GM18508 (cell line): Measurements from ENCODE around the gene SYT3.

Experiments
- ATAC-seq: cut with Tn5 transposase; IDR thresholded peaks from one replicate; pipeline ENCODE4 v1.9.1; 2021; ENCODE audit warnings: moderate number of reproducible peaks; ENCODE audit not compliant: insufficient read depth, unreplicated experiment

The SYT3 gene

DNA sequence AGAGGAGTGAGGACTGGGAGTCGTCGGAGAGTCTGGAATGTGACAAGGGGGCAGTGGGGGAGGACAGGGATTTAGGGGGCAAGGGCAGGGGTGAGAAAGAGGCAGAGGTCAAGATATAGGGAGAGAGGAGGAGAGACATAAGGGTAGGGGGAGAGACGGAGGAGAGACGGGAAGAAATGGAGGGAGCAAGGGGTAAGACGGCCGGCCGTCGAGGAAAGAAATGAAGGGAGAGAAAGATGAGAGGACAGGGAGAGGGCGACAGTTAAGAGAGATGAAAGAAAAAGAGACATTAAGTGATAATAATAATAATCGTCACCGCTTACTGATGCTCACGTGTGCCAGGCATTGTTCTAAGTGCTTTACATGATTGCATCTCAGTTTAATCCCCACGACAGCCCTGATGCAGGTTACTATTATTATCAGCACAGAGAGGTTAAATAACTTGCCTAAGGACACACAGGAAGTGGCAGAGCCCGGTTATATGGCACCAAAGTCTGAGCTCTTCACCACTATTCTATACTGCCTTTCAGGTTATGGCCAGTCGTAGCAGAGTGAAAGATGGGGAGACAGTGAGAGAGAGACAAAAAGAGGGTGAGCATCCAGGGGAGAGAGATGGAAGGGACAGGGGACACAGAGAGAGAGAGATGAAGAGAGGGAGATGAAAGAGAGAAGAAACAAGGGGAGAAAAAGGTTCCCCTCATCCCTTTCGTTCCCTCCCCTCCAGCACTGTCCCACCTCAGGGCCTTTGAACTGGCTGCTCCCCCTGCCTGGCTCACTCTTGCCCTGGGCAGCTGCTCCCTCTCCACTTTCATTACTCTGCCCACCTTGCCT, 23.2 kb upstream of the SYT3 start:
- ATAC-seq = no peak

DNA sequence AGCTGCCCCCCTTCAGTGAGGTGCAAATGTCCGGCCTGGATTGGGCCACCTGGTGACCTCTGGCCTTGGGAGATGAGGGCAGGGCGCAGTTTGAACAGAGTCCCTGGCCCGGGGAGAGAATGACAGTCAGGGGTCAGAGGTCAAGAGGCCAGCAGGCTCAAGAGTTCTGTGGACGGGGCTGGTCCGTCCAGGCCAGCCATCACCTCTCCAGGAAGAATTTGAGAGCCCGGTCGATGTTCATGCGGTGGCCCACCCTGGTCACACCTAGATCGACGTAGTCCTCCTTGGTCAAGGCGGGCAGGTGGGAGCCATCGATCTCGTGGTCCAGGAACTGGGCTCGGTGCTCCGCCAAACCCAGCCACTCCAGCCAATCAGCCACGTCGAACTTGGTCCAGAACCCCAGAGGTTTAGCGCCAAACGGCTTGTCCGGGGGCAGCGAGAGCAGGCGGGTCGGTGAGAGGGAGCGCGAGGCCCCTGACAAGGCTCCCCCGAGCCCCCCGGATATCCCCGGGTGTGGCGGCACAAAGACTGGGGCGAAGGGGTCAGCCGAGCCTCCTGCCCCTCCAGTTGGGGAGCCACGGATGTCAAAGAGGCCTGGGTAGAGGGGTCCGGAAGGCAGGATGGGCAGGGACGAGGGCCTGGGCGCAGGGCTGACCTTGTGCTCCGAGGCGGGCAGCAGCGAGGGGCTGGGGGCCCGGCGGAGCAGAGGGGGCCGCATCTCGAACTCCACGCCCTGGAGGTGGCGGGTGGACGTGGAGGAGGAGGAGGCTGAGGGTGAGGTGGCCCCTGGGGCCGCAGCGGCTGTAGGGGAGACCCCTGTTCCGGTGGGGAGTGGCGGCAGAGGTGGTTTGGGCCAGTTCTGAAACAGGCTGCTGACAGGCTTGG, 22.3 kb upstream of the SYT3 start:
- no peak for ATAC-seq

DNA sequence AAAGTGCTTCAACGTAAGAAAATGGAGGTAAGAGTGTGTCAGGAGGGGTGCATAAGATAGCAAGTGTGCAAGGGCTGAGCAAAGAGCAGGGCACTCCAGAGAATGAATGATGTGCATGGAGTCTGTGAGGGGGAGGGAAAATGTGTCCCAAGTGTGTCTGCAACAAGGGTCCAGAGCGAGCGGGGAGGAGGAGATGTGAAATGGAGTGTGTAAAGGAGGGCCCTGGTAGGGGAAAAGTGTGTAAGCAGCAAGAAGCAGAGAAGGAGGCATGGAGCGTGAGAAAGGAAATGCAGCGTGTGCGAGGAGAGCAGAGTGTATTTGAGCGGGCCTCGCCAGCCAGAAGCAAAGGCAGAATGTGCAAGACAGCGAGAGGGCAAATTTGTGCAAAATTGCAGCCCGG, 21.3 kb upstream of the SYT3 start:
- no peak for ATAC-seq

DNA sequence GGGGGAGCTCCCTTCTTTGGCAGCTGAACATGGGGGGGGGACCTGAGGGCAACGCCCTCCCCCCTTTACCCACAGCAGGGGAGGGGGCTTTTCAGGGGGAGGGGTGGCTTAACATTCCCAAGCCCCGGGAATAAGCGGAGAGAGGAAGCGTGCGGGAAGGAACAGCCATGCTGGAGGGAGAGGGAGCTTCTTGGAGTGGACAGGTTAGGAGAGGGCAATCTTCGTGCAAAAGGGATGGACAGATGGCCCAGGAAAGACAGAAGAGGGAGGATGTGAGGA, 20.3 kb upstream of the SYT3 start:
- no peak for ATAC-seq

DNA sequence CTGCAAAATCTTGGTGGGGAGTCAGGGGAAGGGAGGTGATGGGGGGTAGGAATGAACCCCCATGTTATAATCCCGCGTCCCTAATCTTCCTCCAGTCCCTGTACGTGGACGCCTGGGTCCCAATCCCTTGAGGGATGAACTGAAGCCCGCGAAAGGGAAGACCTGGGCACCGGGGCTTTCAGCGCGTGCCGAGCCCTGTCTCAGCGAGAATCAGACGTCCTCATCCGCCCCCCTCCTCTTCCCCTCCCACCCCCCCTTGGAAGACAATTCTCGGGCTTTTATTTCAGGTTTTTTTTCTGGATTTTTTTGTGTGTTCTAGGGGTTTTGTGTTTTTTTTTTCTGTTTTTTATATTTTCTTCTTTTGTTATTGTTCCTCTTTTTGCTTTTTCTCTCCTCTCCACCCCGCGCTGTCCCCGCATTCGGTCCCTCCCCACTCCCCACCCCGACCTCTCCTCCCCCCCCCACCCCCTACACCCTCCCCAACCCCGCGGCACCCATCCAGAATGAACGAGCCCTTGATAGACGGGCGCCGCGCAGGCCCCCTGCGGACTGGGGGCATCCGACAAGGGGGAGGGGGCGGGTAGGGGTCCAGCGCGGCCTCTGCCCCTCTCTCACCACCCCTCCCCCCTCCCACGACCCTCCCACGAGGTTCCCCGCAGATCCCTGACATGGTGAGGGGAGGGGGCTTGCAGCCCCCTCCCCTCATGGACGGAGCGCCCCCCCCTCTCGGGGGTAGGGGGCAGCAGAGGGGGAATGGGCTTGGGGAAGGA, 19.8 kb upstream of the SYT3 start:
- ATAC-seq = no peak

DNA sequence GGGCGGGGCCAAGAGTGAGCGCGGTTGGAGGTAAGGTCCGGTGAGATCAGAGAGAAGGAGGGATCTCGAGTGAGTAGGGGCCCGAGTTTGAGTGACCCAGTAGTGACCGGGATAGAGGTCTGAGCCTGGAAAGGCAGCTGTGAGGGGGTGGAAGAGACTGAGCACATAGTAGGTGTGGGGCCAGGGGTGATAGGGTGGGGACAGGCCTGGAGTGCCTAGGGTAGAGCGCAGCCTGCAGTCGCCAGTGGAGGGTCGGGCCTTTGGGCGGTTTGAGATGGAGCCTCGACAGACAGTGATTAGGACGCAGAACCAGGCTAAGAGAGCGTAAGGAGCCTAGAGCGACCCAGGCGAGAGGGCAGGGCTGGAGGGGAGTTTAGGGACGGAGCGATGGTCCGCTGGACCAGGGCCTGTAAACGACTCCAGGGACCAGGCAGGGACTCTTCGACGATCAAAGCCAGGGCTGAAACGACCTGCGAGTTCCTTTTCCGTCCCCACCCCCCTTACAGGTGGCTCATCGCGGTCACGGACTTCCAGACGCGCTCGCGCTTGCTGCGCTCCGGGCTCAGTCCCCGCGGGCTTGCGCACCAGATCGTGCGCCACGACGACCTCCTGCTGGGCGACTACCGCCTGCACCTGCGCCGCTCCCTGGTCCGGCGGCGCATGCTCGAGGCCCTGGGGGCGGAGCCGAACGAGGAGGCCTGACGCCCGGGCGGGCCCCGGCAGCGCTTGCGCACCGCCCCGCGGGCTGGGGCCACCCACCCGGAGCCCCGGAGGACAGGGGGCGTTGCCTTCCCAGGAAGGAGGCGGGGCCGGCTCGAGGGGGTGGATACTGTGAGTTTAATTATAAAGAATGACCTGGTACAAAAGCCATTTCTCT, 19.0 kb upstream of the SYT3 start:
- ATAC-seq = no peak

DNA sequence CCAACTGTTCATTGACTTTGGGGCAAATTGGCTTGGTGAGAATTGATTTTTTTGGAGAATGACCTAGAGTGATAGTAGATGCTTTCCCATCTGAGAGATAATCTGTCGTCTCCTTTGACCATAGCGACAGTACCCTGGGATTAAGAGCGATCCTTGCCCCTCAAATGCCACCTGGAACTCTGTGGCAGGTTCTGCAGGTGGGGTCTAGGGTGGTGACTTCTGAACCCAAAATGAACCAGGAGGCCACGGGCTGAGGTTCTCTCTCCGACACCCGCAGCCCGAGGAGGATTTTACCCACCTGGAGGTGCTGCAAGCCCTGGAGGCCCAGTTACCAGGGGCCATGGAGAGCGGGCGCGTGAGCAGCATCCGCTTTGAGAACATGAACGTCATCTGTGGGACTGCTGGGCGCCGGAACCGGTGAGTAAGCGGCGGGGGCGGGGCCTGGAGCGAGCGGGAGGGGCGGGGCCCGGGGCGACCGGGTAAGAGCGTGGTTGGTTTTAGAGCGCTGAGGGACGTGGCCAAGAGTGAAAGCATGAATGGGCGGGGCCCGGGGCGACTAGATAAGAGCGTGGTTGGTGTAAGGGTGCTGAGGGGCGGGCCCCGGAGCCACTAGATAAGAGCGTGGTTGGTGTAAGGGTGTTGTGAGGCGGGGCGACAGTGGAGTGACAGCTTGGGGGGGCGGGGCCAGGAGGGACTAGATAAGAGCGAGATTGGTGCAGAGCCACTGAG, 18.2 kb upstream of the SYT3 start:
- ATAC-seq = no peak

DNA sequence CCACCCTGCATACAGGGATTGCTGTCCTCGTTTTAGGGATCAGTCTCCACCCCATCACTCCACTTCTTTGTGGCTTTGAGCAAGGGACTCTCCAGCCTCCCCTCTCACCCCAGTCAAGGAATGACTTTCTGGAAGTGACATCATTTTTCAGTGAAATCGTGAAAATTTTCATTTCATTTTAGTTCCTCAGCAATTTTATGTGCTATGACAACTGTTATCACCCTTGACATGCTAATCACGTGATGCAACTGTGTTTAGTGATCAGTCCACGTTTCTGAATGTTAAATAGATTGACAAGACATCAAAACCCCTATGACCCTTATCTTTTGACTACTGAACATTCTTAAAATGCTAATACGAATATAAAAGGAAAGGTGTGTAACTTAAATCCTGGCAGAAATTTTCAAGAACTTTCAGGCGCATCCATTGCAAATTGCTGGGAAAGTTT, 17.6 kb upstream of the SYT3 start:
- no peak for ATAC-seq

DNA sequence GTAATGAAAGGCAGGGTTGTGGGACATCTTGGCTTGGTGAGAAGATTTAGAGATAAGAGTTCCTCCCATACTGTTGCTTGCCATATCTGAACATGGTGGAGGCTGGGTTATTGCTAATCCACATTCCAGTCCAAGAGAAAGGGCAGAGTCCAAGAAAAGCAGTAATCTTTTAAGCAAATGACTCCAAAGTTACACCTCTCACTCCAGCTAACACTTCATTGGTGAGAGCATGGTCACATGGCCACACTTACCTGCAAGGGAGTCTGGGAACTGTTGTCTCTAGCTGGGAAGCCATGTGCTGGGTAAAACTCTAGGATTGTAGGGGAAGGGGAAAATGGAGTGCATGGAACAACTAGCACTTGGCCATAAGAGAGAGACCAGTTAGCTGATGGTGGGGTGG, 15.2 kb upstream of the SYT3 start:
- ATAC-seq = no peak

DNA sequence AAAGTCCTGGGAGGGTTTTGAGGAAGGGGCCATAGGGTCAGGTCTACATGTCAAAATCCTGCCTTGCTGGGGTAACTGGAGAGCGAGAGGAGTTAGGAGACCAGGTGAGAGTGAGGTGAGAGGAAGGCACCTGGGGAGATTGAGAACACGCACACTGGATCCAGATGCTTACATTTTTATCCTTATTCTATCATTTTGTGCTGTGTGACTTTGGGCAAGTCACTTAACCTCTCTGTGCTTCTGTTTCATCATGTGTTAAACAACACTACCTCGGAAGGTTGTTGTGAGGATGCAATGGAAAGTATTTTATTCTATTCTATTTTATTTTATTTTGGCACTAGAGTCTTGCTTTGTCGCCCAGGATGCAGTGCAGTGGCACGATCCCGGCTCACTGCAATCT, 13.0 kb upstream of the SYT3 start:
- no peak for ATAC-seq

DNA sequence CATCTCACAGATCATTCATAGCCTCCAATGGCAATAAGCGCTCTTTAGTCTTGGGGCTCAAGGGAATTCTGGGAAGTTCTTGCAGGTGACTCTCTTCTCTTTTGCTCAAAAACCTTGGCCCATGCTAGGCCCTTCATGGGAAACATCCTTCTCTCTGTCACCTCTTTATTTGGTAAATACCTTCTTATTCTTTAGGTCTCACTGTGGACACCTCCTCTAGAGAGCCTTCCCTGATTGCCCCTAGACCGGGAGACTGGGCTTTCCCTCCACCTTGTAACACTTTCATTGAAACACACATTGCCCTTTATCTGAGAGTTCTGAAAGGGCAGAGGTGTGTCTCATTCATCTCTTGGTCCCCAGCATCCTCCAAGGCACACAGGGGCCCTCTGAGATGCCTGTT, 11.5 kb upstream of the SYT3 start:
- no peak for ATAC-seq

DNA sequence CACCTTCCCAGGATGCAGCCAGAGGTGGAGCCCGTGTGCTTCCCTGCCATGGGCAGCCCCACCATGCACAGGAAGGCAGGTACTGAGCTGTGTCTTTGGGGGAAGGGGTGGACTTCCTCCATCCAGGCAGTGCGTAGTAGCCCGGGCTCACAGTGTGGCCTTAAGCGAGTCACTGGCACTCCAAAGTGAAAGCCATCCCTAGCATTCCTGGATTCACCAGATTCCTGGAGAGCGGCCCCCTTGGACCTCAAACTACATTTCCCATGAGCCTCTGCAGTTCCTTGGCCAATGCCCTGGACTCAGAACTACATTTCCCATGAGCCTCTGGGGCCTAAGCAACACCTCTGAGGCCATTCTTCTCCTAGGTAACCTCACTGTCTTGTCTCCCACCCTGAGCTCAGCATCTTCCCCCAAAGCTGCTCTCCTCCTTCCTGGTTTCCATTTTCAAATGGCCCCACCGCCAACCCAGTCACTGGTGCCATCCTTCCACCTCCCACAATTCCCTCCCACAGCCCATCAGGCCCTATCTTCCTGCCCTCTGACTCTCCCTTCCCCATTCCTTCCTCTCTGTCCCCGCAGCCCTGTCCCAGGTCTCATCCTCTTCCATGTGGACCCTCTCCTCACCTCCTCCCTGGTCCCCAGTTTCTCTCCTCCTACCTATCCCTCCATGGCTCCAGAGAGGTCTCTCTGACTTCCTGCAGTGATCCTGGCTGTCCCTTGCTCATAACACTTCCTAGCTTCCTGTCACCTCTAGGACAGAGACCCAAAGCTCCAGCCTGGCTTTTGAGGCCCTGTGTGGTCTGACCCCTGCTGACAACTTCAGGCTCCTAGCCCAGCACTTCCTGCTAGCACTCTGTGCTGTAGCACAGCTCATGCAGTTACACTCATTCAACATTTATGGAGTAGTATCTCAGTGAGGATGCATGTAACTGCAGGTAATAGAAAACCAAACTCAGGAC, 10.0 kb upstream of the SYT3 start, which contains the start of gene C19orf81:
TSS of gene C19orf81 (plus strand) at position 13 of the 959 bp plus-strand sequence. CDS start at position 13, 0 bp downstream.
- no peak for ATAC-seq

DNA sequence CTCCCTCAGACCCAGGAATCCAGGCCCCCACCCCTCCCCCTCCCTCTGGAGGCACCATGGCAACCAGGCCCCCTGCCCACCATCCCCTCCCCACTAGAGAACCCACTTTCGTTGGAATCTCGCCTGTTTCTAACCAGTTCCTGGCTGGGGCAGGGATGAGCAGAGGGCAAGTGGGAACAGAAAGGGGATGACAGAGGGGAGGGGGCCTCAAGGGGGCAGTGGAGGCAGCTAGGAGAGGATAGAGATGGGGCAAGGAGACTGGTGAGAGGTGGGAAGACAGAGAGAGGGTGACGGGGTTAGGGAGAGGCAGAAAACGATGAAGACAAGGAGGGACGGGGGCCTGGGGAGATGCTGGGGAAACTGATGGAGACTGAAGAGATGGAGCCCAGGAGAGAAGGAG, 9.0 kb upstream of the SYT3 start:
- ATAC-seq = no peak

DNA sequence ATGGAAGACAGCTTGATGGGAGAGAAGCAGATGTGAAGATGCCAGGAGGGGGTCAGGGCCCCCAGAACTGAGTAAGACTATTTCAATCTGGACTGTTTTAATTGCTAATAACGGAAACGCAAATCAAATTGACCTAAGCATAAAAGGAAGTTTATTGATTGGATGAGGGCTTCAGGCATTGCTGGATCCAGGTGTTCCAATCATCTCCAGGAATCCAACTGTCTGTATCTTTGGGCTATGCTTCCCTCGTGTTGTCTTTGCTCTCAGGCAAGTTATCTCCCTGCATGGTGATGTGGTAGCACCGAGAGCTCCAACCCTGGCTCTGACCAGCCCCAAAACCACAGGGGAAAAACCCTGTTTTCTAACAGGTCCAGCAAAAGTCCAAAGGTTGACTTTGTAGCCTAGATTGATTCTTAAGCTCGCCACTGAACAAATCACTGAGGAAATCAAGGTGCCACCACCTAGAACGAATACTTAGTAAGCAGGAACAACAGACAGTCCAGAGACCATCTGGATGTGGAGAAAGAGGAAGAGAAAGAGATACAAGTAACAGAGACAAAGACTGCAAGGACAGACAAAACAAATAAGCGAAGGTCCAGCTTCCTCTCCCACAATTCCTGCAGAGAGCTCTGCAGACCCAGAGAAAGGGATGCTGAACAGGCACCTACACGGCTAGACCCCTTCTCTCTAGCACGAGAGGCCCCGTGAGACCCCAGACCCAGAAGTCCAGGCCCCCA, 8.4 kb upstream of the SYT3 start:
- no peak for ATAC-seq

DNA sequence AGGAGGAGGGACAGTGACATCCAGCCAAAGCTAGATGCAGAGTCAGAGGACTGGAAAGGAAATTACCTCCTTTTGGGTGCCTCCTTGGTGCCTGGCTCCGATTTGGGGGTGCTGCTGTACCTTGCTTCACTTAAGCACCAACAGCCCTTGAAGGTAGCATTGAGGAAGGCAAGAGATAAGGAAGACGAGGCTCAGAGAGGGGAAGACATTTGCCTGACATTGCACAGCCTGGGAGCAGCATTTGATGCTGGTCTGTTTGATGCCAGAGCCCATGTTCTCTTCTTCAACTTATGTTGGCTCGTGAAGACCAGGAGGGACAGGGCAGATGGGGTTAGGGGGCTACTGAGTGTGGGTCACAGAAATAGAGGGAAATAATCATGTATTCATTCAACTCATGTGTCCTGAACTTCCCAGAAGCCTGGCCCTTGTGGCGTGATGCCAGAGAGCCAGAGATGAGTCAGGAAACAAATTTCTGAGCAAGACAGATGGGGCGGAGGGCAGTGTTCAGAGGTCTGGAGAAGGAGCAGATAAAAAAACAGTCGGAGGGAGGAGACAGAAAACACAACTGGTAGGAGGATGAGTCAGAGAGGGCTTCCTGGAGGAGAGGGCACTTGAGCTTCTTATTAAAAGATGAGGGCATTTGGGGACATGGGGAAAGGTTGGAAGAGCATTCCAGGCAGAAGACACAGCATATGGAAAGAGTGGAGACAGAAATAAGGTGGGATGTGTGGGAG, 6.6 kb upstream of the SYT3 start:
- ATAC-seq = no peak

DNA sequence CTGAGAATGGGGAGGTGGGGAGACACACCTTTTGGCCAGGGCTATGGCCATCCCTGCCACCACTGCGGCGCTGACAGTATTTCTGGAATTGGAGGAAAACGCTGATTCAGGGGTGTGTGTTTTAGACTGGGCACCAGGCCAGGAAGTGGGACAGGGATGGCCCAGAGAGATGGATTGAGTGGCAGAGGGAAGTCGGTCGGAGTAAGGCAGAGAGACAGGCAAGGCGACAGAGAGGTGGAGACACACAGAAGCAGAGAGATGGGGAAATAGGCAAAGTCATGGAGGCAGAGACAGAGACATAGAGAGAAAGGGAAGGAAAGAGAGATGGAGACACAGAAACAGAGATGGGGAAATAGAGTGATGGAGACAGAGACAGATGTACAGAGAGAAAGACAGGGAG, 5.4 kb upstream of the SYT3 start:
- ATAC-seq = no peak
